Measurements from ENCODE around the gene STARD13.
A peak's percentile ranks its signal among the peaks of the same experiment; 100 is the strongest.

STARD13 gene

DNA sequence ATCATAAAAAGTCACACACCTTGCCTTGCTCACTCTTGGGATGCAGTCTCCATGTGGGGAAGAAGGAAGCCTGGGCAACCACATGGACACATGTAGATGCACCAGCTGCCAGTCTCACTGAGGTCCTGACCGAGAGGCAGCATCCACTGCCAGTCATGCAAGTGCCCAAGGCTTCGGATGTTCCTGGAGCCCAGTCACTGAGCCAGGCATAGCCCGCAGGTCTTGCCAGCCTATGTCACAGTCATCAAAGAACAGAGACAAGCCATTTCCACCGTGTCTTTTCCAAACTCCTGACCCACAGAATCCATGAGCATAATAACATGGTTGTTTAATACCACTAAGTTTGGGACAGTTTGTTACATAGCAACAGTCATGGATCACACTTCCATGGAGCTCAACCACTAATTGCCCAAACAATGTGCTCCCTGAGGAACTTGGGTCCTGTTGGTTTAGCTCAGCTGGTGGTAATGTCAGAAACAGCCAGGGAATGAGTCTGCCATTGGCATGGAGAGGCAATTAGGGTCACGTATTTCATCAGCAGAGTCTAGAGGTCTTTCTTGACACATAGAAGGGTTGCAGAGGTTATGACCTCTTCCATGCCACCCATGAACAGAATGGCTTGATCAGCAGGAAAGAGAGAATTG lies 21.5 kb downstream of the STARD13 start:
- peak overlapping the region; percentile 41 for H3K27ac ChIP-seq (ENCODE audit: low read length)
- H3K4me3 ChIP-seq (ENCODE audit: low read length in 2 of 2) = peak overlapping the region in 1 of 2 donors; percentile 30
- no peaks in the 10 kb centered on the region for H3K9me3 ChIP-seq (ENCODE audit: control insufficient read depth in 2 of 2, low read length in 2 of 2)
- no peaks in the 10 kb centered on the region for H3K36me3 ChIP-seq (ENCODE audit: control insufficient read depth in 2 of 2, insufficient read depth in 2 of 2, low read length in 2 of 2)
- H3K27me3 ChIP-seq (ENCODE audit: control insufficient read depth in 1 of 2, insufficient read depth in 2 of 2, low read length in 2 of 2) = no peaks in the 10 kb centered on the region
- H3K4me1 ChIP-seq (ENCODE audit: control insufficient read depth, insufficient read depth, low read length) = peaks cover 25% of the 10 kb centered on the region
- H3K9ac ChIP-seq (ENCODE audit: low read length in 2 of 2) = no peak overlapping the region

DNA sequence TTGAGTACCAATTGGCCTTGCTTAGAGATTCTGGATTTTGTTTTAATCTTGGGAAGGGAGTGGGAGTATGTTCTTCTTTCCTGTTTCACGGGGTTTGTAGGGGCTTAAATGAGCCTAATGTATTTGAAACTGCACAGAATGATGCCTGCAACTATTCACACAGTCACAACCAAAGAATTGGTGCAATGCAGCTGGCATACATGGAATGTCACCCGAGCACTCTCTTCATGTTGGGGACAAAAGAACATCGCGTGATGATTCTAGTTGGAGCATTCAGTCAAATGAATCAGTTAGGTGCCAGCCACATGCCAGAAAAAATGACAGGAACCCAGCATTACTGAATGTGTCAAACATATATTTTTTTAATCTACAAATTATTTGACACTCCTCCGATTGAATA lies 22.1 kb downstream of the STARD13 start:
- Histone ChIP-seq H3K9ac (ENCODE audit: low read length in 2 of 2) (no peak overlapping the region), H3K4me1 (ENCODE audit: control insufficient read depth, insufficient read depth, low read length) (peaks cover 30% of the 10 kb centered on the region), H3K27me3 (ENCODE audit: control insufficient read depth in 1 of 2, insufficient read depth in 2 of 2, low read length in 2 of 2) (no peaks in the 10 kb centered on the region), H3K9me3 (ENCODE audit: control insufficient read depth in 2 of 2, low read length in 2 of 2) (no peaks in the 10 kb centered on the region), H3K4me3 (ENCODE audit: low read length in 2 of 2) (no peak overlapping the region), H3K27ac (ENCODE audit: low read length) (no peak overlapping the region), H3K36me3 (ENCODE audit: control insufficient read depth in 2 of 2, insufficient read depth in 2 of 2, low read length in 2 of 2) (no peaks in the 10 kb centered on the region)

DNA sequence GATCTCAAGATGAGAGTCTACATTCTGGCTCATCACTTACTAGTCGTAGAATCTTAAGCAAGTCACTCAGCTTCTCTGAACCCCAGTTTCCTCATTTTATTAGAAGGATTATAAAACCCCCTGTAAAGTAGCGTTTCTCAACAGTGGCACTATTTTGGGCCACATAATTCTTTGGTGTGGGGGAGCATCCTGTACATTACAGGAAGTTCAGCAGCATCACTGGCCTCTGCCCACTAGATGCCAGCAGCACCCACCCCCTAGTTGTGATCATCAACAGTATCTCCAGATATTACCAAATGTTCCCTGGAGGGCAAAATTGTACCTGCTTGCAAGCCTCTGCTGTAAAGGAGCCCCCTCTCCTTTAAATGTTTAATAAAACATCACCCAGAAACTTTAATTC lies 22.6 kb downstream of the STARD13 start:
- H3K9ac ChIP-seq (ENCODE audit: low read length in 2 of 2) = no peak overlapping the region
- H3K27me3 ChIP-seq (ENCODE audit: control insufficient read depth in 1 of 2, insufficient read depth in 2 of 2, low read length in 2 of 2) = no peaks in the 10 kb centered on the region
- no peaks in the 10 kb centered on the region for H3K36me3 ChIP-seq (ENCODE audit: control insufficient read depth in 2 of 2, insufficient read depth in 2 of 2, low read length in 2 of 2)
- no peaks in the 10 kb centered on the region for H3K9me3 ChIP-seq (ENCODE audit: control insufficient read depth in 2 of 2, low read length in 2 of 2)
- peak overlapping the region; percentile 62 for H3K27ac ChIP-seq (ENCODE audit: low read length)
- H3K4me3 ChIP-seq (ENCODE audit: low read length in 2 of 2) = no peak overlapping the region
- peaks cover 30% of the 10 kb centered on the region for H3K4me1 ChIP-seq (ENCODE audit: control insufficient read depth, insufficient read depth, low read length)

DNA sequence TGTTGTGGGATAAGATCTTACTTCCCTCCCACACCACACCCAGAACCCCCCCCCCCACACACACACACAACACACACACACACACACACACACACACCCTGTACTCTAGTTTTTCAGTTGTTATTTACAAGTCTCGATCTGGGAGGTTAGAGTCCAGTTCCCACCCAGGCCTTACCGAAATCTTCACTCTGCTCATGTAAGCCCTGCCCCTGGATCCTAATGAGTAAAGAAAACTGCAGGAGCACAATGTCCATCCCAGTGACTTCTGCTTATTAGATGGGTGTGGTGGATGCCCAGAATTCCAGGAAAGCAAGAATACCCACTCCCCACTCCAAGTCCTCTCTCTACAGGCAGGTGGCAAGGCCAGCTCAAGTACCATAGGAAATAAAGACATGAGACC lies 23.0 kb downstream of the STARD13 start:
- Histone ChIP-seq H3K9ac (ENCODE audit: low read length in 2 of 2) (no peak overlapping the region), H3K4me1 (ENCODE audit: control insufficient read depth, insufficient read depth, low read length) (peaks cover 30% of the 10 kb centered on the region), H3K36me3 (ENCODE audit: control insufficient read depth in 2 of 2, insufficient read depth in 2 of 2, low read length in 2 of 2) (no peaks in the 10 kb centered on the region), H3K4me3 (ENCODE audit: low read length in 2 of 2) (no peak overlapping the region), H3K9me3 (ENCODE audit: control insufficient read depth in 2 of 2, low read length in 2 of 2) (no peaks in the 10 kb centered on the region), H3K27me3 (ENCODE audit: control insufficient read depth in 1 of 2, insufficient read depth in 2 of 2, low read length in 2 of 2) (no peaks in the 10 kb centered on the region), H3K27ac (ENCODE audit: low read length) (peak overlapping the region; percentile 62)

DNA sequence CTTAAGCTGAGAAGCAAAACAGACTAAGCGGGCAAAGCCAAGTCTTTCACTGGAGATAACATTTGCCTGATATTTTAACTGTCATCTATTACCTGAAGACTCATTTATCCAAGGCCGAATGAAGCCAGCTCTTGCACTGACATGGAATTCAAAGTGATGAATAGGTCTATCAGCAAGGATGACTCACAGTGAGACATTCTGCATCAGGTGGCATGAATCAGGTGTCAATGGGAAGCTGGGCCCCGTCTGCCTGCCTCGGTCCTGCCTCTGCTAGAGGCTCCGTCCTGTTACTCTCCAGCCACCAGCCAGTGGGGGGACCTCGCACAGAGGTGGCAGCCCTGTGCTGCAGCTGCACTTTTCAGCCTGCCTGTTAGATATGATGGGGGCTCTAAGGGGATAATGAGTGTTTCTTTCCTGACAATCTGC lies 23.5 kb downstream of the STARD13 start:
- Histone ChIP-seq H3K9me3 (ENCODE audit: control insufficient read depth in 2 of 2, low read length in 2 of 2) (no peaks in the 10 kb centered on the region), H3K4me1 (ENCODE audit: control insufficient read depth, insufficient read depth, low read length) (peaks cover 27% of the 10 kb centered on the region), H3K27ac (ENCODE audit: low read length) (peak overlapping the region; percentile 62), H3K9ac (ENCODE audit: low read length in 2 of 2) (no peak overlapping the region), H3K36me3 (ENCODE audit: control insufficient read depth in 2 of 2, insufficient read depth in 2 of 2, low read length in 2 of 2) (no peaks in the 10 kb centered on the region), H3K4me3 (ENCODE audit: low read length in 2 of 2) (no peak overlapping the region), H3K27me3 (ENCODE audit: control insufficient read depth in 1 of 2, insufficient read depth in 2 of 2, low read length in 2 of 2) (no peaks in the 10 kb centered on the region)

DNA sequence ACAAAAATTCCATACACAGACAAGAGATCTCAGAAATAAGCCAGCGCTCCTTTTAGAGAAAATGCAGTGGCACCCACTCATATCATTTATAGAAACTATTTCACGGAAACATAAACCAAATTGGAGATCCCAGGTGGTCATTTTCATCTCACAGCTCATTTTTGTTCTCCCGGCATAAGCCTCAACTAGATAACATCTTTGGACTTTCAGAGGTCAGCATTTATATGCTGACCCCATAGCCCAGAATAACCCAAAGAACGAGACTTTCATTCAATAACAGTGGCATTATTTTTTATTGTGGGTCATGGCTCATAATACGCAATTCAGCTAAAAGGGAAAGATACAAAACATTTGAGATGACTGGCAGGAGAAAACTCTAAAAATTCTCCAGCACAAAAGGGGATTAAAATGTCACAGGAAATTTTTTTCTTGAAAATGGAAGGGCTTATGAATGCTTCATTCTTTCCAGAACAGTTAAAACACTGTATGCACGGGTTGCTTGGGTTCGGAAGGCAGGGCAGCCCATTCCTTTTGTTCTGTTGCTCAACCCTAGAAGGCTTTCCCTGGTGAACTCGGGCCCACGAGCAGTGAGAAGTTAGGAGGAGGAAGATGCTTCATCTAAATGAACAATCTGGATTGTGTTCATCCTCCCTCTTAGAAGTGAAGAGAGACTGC lies 24.0 kb downstream of the STARD13 start:
- no peak overlapping the region for H3K9ac ChIP-seq (ENCODE audit: low read length in 2 of 2)
- no peak overlapping the region for H3K4me3 ChIP-seq (ENCODE audit: low read length in 2 of 2)
- H3K27ac ChIP-seq (ENCODE audit: low read length) = peak overlapping the region; percentile 62
- no peaks in the 10 kb centered on the region for H3K27me3 ChIP-seq (ENCODE audit: control insufficient read depth in 1 of 2, insufficient read depth in 2 of 2, low read length in 2 of 2)
- H3K36me3 ChIP-seq (ENCODE audit: control insufficient read depth in 2 of 2, insufficient read depth in 2 of 2, low read length in 2 of 2) = no peaks in the 10 kb centered on the region
- H3K4me1 ChIP-seq (ENCODE audit: control insufficient read depth, insufficient read depth, low read length) = peaks cover 27% of the 10 kb centered on the region
- H3K9me3 ChIP-seq (ENCODE audit: control insufficient read depth in 2 of 2, low read length in 2 of 2) = no peaks in the 10 kb centered on the region

DNA sequence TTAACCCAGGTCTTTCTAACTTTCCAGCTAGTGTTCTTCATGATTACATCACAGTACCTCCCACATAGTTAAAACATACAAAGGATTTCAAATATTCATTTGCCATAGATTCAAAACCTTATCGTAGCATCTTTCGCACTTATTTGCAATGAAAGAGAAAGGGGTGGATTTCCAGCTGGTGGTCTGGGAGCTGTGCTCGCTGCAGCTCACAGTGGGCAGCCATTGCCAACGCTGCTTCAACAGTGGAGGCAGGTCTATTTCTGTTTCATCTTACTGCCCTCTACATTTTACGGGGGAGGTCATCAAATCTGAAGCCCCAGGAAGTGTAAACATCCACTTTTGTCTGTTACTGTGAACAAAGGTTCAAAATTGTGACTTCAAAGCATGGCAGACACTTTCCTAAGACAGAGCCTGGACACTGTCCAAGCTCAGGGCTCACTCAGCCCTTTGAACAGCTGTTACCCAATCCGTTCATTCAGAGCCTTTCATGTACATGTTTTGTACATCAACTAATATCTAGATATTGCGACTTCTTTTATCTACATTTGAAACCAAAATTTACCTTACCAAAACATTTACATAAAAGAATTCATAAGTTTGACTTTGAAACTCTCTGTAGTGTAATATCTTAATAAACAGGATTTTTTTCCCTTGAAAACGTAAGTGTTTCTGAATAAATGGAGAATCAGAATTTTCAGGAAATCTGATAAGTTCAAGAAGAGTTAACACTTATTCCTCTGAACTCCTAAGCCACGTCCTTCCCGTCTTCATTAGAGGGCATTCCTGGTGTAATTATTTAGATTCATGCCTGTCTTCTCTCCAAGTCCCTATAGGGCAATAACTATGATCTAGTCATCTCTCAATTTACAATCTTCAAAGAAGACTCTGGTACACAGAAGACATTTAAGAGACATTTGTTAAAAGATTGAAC lies 25.1 kb downstream of the STARD13 start:
- Histone ChIP-seq H3K9me3 (ENCODE audit: control insufficient read depth in 2 of 2, low read length in 2 of 2) (no peaks in the 10 kb centered on the region), H3K9ac (ENCODE audit: low read length in 2 of 2) (no peak overlapping the region), H3K27me3 (ENCODE audit: control insufficient read depth in 1 of 2, insufficient read depth in 2 of 2, low read length in 2 of 2) (no peaks in the 10 kb centered on the region), H3K4me1 (ENCODE audit: control insufficient read depth, insufficient read depth, low read length) (peaks cover 27% of the 10 kb centered on the region), H3K4me3 (ENCODE audit: low read length in 2 of 2) (no peak overlapping the region), H3K27ac (ENCODE audit: low read length) (peak overlapping the region; percentile 62), H3K36me3 (ENCODE audit: control insufficient read depth in 2 of 2, insufficient read depth in 2 of 2, low read length in 2 of 2) (no peaks in the 10 kb centered on the region)

DNA sequence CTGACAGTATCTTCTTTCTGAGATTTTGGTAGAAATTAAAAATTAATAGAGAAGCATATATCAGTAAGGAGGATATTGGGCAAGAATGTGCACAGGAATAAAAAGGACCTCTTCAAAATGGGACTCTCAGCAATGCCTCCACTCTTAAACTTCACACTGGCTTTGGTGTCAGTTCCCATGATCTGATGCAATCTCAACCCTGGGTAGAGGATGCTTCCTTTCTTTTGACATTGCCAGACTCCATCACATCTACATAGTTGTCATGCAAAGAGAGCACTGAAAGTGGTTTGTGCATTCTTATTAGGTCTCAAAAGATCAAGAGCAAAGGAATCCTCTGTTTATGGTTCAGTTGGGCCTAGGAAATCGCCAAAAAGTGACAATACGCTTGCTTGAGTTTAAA lies 26.3 kb downstream of the STARD13 start:
- Histone ChIP-seq H3K4me1 (ENCODE audit: control insufficient read depth, insufficient read depth, low read length) (peaks cover 20% of the 10 kb centered on the region), H3K36me3 (ENCODE audit: control insufficient read depth in 2 of 2, insufficient read depth in 2 of 2, low read length in 2 of 2) (no peaks in the 10 kb centered on the region), H3K9ac (ENCODE audit: low read length in 2 of 2) (peak overlapping the region in 1 of 2 donors; percentile 13), H3K27ac (ENCODE audit: low read length) (peak overlapping the region; percentile 32), H3K9me3 (ENCODE audit: control insufficient read depth in 2 of 2, low read length in 2 of 2) (no peaks in the 10 kb centered on the region), H3K4me3 (ENCODE audit: low read length in 2 of 2) (no peak overlapping the region), H3K27me3 (ENCODE audit: control insufficient read depth in 1 of 2, insufficient read depth in 2 of 2, low read length in 2 of 2) (no peaks in the 10 kb centered on the region)

DNA sequence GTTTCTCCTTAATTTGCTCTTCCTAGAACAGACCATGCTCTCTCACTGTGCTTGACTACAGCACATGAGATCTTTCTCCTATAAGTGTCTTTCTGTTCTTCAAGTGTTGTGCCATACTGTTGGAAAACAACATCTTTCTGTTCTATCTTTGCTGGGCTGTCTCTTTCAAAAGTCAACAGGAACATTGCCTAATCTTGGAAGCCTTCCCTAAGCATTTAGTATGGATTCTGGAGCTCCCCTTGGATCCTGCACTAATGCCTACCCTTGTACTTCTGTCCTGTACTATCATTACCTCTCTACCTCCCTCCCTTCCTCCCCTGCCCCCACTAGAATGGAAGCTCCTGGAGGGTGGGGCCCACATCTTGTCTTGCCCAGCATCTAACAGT lies 26.8 kb downstream of the STARD13 start:
- Histone ChIP-seq H3K9me3 (ENCODE audit: control insufficient read depth in 2 of 2, low read length in 2 of 2) (no peaks in the 10 kb centered on the region), H3K4me3 (ENCODE audit: low read length in 2 of 2) (no peak overlapping the region), H3K27ac (ENCODE audit: low read length) (peak overlapping the region; percentile 32), H3K27me3 (ENCODE audit: control insufficient read depth in 1 of 2, insufficient read depth in 2 of 2, low read length in 2 of 2) (no peaks in the 10 kb centered on the region), H3K4me1 (ENCODE audit: control insufficient read depth, insufficient read depth, low read length) (peaks cover 20% of the 10 kb centered on the region), H3K9ac (ENCODE audit: low read length in 2 of 2) (peak overlapping the region in 1 of 2 donors; percentile 13), H3K36me3 (ENCODE audit: control insufficient read depth in 2 of 2, insufficient read depth in 2 of 2, low read length in 2 of 2) (no peaks in the 10 kb centered on the region)

DNA sequence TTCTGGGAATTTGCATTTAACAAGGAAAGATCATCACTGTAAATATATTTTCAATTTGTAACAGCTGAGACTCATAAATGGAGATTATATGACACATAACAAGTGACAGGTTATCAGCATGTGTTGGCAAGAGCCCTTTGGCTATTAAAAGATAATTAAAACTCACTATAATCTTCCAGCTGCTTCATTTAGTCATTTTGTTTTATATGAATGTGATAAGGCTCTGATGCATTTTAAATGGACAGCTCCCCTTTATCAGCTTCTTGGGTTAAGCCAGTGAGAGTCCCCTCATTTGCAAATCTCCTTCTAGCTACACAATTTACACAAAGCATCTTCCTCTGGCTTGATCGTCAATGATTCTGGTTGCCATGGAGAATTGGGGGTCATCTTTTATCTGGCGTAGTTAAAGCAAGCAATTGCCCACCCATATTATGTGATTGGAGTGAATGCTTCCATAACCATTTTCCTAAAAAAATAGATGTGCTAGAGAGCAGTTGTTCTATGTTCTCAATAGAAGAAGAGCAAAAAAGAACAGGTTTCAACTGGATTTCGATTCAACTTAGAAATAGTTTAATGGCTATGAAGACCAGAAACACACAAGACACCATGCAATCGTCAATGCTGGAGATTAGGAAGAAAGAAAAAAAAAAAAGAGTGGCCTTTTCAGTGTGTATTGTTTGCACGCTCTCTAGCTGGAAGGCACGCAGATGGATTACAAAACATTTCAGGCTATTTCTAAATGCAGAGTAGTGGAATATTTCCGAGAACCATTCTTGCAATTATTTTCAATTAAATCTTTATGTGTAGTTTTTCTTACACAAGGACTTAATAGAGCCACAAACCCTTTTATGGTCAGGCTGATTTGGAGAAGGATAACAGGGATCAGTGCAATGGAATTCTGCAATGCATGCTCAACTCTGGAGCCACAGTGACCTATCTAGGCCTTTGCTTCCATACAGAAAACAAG lies 27.4 kb downstream of the STARD13 start:
- peak overlapping the region; percentile 32 for H3K27ac ChIP-seq (ENCODE audit: low read length)
- H3K4me1 ChIP-seq (ENCODE audit: control insufficient read depth, insufficient read depth, low read length) = peaks cover 20% of the 10 kb centered on the region
- no peak overlapping the region for H3K9ac ChIP-seq (ENCODE audit: low read length in 2 of 2)
- H3K4me3 ChIP-seq (ENCODE audit: low read length in 2 of 2) = no peak overlapping the region
- no peaks in the 10 kb centered on the region for H3K9me3 ChIP-seq (ENCODE audit: control insufficient read depth in 2 of 2, low read length in 2 of 2)
- no peaks in the 10 kb centered on the region for H3K36me3 ChIP-seq (ENCODE audit: control insufficient read depth in 2 of 2, insufficient read depth in 2 of 2, low read length in 2 of 2)
- H3K27me3 ChIP-seq (ENCODE audit: control insufficient read depth in 1 of 2, insufficient read depth in 2 of 2, low read length in 2 of 2) = no peaks in the 10 kb centered on the region
